HG03196 (cell line): Measurements from ENCODE around the gene AGRN.
A peak's percentile ranks its signal among the peaks of the same experiment; 100 is the strongest.
"Not testable (repeated sequence)": the region's sequence is repeated elsewhere in the genome, so short reads cannot be mapped to it uniquely, and the experiment has no call there.

Experiments
- ATAC-seq: cut with Tn5 transposase; IDR thresholded peaks from one replicate; pipeline ENCODE4 v1.9.1; 2021; ENCODE audit not compliant: unreplicated experiment

AGRN gene

GRCh38 chr1:1020000-1020404, at the start of gene AGRN:
Gene AGRN, plus strand, starts transcription at chr1:1020120. Its CDS starts 53 bp downstream, at chr1:1020173.
- peak; percentile 27 for ATAC-seq

DNA sequence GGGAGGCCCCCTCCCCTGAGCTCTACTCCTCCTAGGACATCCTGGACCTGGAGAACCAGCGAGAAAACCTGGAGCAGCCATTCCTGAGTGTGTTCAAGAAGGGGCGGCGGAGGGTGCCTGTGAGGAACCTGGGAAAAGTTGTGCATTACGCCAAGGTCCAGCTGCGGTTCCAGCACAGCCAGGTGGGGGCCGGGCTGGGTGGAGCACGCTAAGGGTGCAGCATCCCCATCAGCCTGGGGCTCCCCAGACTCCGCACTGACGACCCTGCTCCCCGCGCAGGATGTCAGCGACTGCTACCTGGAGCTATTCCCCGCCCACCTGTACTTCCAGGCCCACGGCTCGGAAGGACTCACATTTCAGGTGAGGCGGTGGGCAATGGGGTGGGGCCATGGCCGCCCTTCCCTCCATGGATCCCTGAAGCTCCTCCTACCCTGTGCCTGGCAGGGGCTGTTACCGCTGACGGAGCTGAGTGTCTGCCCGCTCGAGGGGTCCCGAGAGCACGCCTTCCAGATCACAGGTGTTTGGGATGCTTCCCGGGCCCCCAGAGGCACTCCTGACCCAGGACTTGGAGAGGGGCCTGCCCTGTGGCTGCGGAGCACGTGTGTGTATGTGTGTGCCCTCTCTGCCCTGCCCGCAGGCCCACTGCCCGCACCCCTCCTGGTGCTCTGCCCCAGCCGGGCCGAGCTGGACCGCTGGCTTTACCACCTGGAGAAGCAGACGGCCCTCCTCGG, 49.5 kb upstream of the AGRN start:
- no peak for ATAC-seq

GRCh38 chr1:970973-971730, 48.8 kb upstream of the AGRN start:
- ATAC-seq = no peak

GRCh38 chr1:971751-972506, 48.0 kb upstream of the AGRN start:
- no peak for ATAC-seq

DNA sequence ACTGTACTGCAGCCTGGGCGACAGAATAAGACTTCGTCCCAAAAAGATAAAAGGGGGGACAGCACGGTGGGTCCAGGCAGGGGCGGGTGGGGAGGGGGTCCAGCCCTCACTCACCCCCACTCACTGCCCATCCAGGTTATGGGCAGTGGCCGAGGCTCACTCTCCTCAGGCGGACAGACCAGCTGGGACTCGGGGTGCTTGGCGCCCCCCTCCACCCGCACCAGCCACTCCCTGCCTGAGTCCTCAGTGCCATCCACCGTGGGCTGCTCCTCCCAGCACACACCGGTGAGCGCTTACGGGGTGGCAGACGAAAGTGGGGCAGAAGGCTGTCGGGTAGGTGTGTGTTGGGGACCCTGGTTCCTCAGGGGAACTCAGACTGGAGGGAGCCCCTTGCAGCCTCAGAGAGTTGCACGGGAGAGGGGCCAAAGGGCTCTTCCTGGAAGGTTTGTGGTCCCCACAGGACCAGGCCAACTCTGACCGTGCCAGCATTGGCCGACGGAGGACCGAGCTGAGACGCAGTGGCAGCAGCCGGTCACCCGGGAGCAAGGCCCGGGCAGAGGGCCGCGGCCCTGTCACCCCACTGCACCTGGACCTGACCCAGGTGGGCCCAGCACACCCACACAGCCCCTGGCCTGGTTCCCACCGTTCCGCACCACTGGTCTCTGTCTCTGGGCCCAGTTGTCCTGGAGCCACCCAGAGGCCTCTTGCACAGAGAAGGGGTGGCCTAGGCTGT, 47.0 kb upstream of the AGRN start:
- ATAC-seq = no peak

DNA sequence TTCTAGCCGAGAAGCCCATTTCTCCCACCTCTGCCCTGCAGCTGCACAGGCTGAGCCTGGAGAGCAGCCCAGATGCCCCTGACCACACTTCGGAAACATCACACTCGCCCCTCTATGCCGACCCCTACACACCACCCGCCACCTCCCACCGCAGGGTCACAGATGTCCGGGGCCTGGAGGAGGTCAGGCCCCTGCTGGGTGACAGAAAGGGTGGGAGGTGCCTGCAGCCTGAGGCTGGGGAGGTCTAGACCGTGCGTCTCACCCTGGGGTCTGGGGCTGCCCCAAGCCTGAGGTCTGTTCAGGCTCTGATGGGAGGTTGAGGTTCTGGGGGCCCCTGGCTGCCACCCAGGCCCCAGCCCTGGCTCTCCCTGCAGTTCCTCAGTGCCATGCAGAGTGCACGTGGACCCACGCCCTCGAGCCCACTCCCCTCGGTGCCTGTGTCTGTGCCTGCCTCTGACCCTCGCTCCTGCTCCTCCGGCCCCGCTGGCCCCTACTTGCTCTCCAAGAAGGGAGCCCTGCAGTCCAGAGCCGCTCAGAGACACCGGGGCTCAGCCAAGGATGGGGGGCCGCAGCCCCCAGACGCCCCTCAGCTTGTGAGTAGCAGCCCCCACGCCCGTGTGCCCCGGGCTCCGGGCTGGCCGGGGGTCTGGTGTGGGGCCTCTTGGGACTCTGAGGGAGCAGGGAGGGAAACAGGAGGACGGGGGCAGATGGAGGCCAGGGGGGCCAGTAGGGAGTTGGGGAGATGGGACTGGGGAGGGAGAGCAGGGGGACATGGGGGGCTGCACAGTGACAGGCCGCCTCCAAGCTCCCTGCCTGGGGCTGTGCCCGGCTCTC, 46.2 kb upstream of the AGRN start:
- no peak for ATAC-seq

- no peak for ATAC-seq
Observed at GRCh38 chr1:974293-974640, 45.7 kb upstream of the AGRN start.

GRCh38 chr1:974687-975328, 45.1 kb upstream of the AGRN start:
- no peak for ATAC-seq

DNA sequence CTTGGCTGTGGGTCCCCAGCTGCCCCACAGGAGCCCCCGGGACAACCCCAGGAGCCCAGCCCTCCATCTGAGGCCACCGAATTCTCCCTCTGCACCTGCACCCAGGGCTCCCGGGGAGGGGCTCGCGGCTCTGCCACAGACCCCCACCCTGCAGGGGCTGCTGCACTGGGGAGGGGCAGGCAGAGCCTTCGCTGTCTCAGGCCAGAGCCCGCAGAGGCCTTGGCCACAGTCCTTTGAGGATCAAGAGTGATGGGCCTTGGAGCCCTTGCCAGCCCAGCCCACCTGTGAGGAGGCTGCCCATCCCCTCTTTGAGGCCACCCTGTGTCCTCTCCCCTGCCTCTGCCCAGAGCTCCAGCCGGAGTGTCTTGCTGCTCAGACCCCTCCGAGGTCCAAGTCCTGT, 44.6 kb upstream of the AGRN start:
- no peak for ATAC-seq

- peak; percentile 51 for ATAC-seq
Observed at GRCh38 chr1:975896-976683, 43.8 kb upstream of the AGRN start.

- ATAC-seq = not testable (repeated sequence)
Observed at GRCh38 chr1:976791-977190, 43.1 kb upstream of the AGRN start.

DNA sequence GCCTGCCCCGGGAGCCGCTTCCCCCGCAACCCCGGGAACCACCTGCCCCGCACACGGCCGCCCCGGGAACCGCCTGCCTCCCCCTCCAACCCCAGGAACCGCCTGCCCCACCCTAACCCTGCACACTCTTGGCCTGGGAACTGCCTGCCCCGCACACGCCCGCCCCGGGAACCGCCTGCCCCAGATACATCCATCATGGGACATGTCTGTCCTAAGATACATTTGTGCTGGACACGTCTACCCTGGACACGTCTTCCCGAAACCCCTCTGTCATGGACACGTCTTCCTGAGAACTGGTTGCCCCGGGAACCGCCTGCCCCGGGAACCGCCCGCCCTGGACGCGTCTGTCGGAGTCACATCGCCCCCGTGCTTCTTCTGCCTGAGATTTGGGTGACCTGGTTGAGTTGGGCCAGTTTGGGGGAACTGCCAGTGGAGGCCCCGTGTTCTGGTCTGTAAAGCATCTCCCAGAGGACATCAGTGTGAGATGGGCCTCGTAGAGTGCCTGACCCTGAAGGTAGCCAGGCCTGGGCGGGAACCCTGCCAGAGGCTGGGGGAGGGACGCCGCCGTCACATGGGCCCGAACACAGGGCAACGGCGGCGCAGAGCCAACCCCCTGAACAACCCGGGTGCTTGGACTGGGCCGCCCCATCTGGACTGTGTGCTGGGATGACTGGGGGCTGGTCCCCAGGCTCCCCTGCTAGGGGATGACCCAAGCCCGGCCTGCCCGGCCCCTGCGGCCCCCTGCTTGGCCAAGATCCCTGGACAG, 41.7 kb upstream of the AGRN start:
- no peak for ATAC-seq

GRCh38 chr1:978835-979743, 40.8 kb upstream of the AGRN start:
- no peak for ATAC-seq

- ATAC-seq = no peak
Observed at GRCh38 chr1:979744-980072, 40.2 kb upstream of the AGRN start.

DNA sequence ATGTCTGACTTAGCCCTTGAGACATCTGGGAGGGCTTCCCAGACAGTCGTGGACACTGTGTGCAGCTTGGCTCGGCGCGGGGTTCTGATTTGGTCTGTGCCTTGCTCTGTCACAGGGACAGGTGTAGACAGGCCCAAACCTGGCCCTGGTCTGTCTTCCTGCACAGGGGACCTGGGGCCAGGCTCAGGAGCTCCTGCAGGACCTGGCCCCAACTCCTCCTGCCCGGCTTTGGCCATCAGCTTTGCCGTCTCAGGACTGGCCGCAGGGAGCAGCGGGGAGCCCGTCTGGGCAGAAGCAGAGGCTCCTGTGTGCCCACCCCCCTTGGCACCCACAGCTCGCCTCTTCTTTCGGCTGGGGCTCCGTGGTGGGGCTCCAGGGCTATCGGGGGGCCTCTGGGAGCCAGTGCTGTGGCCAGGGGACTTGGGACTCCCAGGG, 39.8 kb upstream of the AGRN start:
- ATAC-seq = no peak

DNA sequence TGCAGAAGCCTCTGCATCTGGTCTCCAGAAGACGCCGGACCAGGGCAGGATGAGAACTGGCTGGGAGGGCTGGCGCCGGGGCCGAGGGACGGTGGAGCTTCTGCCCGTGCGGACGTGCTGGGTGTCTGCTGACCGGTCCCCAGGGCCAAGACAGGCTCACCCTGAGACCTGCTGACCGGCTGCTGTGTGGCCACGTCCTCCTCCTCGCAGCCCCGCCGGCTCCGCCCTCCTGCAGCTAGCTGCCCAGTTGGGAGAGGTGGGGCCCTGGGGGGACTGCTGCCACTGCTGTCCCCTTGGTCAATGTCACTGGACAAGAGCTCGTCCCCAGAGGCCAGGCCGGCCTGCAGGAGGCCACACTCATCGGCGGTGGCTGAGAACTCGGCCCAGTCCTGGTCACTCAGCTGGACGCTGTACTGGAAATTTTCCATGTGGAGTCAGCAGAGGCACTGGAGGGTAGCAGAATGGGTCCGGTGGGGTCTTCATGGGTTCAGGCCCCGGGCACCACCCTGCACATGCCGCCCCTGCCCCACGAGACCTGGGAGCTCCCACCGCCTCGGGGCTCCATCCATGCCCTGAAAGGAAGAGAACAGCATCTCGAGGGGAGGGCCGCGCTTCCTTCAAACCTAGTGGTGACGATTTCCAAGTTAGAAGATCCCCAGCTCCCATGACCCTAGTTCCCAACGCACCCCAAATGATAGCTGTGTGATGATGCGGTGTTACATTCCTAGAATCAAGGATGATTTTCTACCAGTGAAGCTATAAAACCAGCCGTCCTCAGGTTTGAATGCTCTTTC, 39.1 kb upstream of the AGRN start:
- no peak for ATAC-seq
